H7 (cell line): ENCODE measurements around the gene SEMA6A. TPM values are rescaled to one million over a fixed set of nuclear protein-coding genes. Genes with fewer than 3 reads are reported as not detected.

Source experiments
- DNase-seq: peaks from one replicate; pipeline ENCODE4 v3.0.0; 2012
- H3K27me3 ChIP-seq: 2 replicates; pipeline ENCODE4 v1.6.0; 2011; ENCODE audit warnings: mild to moderate bottlenecking, low read length; ENCODE audit not compliant: control insufficient read depth, insufficient read depth
- H3K36me3 ChIP-seq: replicated peaks from 2 replicates; pipeline ENCODE4 v1.5.1; 2011; ENCODE audit warnings: low read length; ENCODE audit not compliant: control insufficient read depth, insufficient read depth
- H3K4me3 ChIP-seq: 2 replicates; pipeline ENCODE4 v1.5.1; 2011; ENCODE audit warnings: low read depth, mild to moderate bottlenecking, control low read depth, low read length, moderate library complexity; ENCODE audit not compliant: insufficient read depth
- total RNA-seq: library from RNA; depleted of rRNA; stranded (reverse); fragments of >200 nt; shearing (Covaris generic); gene quantifications from 2 replicates; pipeline ENCODE4 v1.2.3, GENCODE V29; 2014

The SEMA6A gene
- total RNA-seq, 1 experiment from 2014 or later: 207 TPM

- no peak overlapping the region for H3K4me3 ChIP-seq
- peaks cover 74% of the 10 kb centered on the region for H3K36me3 ChIP-seq
- DNase-seq: no peak
- H3K27me3 ChIP-seq: no peaks in the 10 kb centered on the region
Observed at GRCh38 chr5:116488356-116489041, 86.1 kb downstream of the SEMA6A start.

DNA sequence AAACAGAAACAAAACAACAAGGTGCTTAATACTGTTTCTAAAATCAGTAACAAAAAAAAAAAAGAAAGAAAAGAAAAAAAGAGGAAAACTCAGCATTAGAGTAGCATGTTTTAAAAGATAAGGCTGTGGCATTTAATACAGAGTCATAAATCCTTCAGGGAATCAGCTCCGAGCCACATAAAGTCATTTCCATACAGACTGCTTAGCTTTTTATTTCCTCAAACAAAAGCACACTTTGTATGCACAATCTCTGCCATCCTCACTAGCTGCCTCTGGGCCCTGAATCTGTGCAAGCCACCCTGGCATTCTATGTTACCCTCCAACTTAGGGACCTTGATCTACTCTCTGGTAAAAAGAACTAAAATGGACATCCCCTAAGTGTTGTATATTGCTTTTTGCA lies 87.6 kb downstream of the SEMA6A start:
- H3K27me3 ChIP-seq: no peaks in the 10 kb centered on the region
- no peak overlapping the region for H3K4me3 ChIP-seq
- H3K36me3 ChIP-seq: peaks cover 74% of the 10 kb centered on the region
- no peak for DNase-seq

DNA sequence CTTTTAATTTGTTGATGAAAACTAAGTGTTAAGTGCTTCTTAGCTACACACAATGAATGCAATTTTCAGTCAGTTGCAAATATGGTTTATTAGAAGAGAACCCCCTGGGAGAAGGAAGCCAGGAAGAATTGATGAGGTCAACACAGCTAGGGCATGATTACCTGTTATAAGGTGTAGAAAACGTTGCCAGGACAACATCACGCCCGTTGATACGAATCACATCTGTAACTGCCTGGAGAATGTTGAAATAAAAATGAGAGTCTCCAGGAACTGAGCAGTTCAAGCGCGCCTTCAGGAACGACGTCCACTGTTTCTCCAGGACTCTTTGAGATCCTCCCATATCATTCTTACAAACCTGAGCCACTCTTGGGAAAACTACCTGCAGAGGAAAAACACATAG lies 88.0 kb downstream of the SEMA6A start:
- no peaks in the 10 kb centered on the region for H3K27me3 ChIP-seq
- DNase-seq: no peak
- no peak overlapping the region for H3K4me3 ChIP-seq
- H3K36me3 ChIP-seq: peaks cover 74% of the 10 kb centered on the region

DNA sequence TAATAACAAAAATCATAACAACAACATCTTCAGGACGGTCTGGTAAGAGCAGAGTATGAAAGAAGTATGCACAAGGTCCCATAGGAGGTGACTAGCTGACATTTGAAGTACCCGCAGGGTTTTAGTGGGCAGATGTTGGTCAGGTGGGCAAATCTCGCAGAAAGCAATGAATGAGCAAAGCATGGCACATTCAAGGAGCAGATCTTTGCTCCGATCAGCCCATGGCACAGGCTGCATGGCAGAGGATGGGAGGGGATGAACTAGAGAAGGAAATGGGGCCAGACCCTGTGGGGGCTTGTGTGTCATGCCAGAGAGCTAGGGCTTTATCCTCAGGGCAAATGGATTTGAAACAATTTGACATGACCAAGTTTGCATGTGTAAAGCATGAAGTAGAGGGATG lies 90.0 kb downstream of the SEMA6A start:
- Histone ChIP-seq H3K27me3 (no peaks in the 10 kb centered on the region), H3K4me3 (no peak overlapping the region), H3K36me3 (peaks cover 77% of the 10 kb centered on the region)
- DNase-seq: no peak

- peaks cover 79% of the 10 kb centered on the region for H3K36me3 ChIP-seq
- no peak for DNase-seq
- no peaks in the 10 kb centered on the region for H3K27me3 ChIP-seq
- H3K4me3 ChIP-seq: no peak overlapping the region
Observed at GRCh38 chr5:116482394-116482793, 92.2 kb downstream of the SEMA6A start.

GRCh38 chr5:116480894-116481510 lies 93.6 kb downstream of the SEMA6A start:
- peaks cover 74% of the 10 kb centered on the region for H3K36me3 ChIP-seq
- no peaks in the 10 kb centered on the region for H3K27me3 ChIP-seq
- no peak overlapping the region for H3K4me3 ChIP-seq
- DNase-seq: no peak

- no peak for DNase-seq
- Histone ChIP-seq H3K36me3 (peaks cover 73% of the 10 kb centered on the region), H3K4me3 (no peak overlapping the region), H3K27me3 (no peaks in the 10 kb centered on the region)
Observed at GRCh38 chr5:116479776-116480675, 94.6 kb downstream of the SEMA6A start.

DNA sequence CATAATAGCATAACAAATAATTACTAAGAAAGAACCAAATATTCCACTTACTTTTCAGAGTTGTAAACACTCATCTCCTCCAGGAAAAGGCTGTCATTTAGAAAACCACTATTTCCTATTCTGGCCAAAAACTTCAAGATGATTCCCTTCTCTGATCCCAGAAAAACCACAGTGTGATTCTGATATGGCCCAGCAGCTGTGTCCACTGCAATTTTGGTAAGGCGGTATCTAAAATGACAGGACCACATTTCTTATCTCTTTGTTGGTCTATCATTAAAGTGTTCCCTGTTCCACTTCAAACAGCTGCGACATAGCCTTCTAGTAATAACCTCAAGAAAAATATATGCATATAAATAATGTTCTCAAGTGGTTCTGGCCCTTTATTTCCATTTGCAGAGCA lies 96.1 kb downstream of the SEMA6A start:
- Histone ChIP-seq H3K27me3 (no peaks in the 10 kb centered on the region), H3K4me3 (no peak overlapping the region), H3K36me3 (peaks cover 74% of the 10 kb centered on the region)
- no peak for DNase-seq

DNA sequence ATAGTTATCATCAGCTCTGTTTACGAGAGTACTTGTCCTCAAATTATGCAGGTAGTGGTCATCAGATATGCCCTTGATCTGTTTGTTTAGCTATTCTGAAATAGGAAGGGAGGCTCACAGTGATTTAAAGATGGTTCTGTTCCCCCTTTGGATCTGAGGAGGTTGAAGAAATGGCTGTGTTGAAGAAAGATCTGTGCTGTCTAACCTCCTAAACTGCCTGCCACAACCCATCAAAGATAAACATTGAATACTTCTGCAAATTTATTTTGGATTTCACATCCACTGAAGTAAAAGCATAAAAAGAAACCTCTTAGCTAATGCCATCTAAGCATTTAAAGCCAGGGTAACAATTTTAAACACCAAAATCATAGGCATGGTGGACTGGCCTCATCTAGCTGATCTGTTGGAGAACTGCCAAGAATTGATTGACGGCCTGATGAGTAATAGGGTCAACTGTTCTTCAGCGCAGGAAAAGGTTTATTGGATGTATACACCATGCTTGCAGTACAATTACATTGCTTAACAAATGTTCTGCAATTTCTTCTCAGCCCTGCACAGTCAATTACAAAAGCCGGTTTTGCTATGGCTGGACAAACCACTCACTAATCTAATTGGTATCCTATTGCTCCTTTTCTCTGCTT lies 97.6 kb downstream of the SEMA6A start:
- no peak overlapping the region for H3K4me3 ChIP-seq
- DNase-seq: no peak
- no peaks in the 10 kb centered on the region for H3K27me3 ChIP-seq
- peaks cover 73% of the 10 kb centered on the region for H3K36me3 ChIP-seq

DNA sequence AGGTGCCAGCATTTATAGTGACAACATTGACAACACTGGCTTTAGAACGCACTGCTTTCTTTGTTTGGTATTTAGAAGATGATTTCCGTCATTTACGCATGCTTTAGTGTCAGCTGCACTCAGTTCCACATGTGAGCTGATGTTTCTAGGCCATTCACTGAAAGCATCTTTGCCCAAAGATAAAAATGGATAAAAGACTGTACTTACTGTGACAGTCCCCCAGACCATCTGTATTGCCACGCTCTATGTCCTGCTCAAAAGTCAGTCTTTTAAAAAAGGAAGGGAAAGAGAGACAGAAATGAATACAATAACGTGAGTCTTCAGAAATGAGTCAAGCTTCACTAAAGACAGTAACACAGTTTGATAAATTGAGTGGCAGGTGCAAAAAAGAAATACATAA lies 99.3 kb downstream of the SEMA6A start:
- Histone ChIP-seq H3K4me3 (no peak overlapping the region), H3K36me3 (peaks cover 69% of the 10 kb centered on the region), H3K27me3 (no peaks in the 10 kb centered on the region)
- DNase-seq: no peak

GRCh38 chr5:116473706-116474105 lies 100.9 kb downstream of the SEMA6A start:
- Histone ChIP-seq H3K36me3 (peaks cover 56% of the 10 kb centered on the region), H3K27me3 (no peaks in the 10 kb centered on the region)
- DNase-seq: no peak

GRCh38 chr5:116472274-116472673 lies 102.3 kb downstream of the SEMA6A start:
- Histone ChIP-seq H3K27me3 (no peaks in the 10 kb centered on the region), H3K36me3 (peaks cover 53% of the 10 kb centered on the region), H3K4me3 (no peak overlapping the region)
- no peak for DNase-seq

More at GRCh38 chr5:116473706-116474105, 100.9 kb downstream of the SEMA6A start:
- H3K4me3 ChIP-seq: no peak overlapping the region

GRCh38 chr5:116469631-116470030 lies 105.0 kb downstream of the SEMA6A start:
- no peak overlapping the region for H3K4me3 ChIP-seq
- H3K36me3 ChIP-seq: peaks cover 59% of the 10 kb centered on the region
- H3K27me3 ChIP-seq: no peaks in the 10 kb centered on the region
- no peak for DNase-seq

DNA sequence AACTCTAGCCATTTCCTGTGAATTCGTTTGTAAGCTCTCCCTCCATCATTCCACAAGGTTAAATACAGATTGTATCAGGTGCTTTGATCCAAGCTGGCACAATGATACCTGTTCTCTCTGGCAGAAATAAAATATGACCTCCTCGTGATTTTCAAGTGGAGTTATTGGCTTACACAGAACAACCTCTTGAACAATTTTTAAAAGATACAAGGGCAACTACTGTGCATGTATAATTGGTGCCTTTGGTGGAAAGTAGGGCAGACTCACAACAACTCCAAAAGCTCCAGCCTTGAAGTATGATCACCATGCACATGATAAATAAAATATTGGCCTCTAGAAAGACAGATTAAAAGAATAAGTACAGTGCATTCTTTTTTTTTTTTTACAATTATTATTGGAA lies 106.0 kb downstream of the SEMA6A start:
- DNase-seq: no peak
- no peak overlapping the region for H3K4me3 ChIP-seq
- peaks cover 59% of the 10 kb centered on the region for H3K36me3 ChIP-seq
- no peaks in the 10 kb centered on the region for H3K27me3 ChIP-seq
